GM11168 (cell line): ENCODE data around the gene TANGO2.

Experiments
- in situ Hi-C: fragments of 300-500 bp; cut with MboI; formaldehyde crosslinking; loops from one replicate; pipeline ENCODE4 v1.12.0; 2022; ENCODE audit warnings: low sequenced_read_pairs; ENCODE audit not compliant: unreplicated experiment

The TANGO2 gene

DNA sequence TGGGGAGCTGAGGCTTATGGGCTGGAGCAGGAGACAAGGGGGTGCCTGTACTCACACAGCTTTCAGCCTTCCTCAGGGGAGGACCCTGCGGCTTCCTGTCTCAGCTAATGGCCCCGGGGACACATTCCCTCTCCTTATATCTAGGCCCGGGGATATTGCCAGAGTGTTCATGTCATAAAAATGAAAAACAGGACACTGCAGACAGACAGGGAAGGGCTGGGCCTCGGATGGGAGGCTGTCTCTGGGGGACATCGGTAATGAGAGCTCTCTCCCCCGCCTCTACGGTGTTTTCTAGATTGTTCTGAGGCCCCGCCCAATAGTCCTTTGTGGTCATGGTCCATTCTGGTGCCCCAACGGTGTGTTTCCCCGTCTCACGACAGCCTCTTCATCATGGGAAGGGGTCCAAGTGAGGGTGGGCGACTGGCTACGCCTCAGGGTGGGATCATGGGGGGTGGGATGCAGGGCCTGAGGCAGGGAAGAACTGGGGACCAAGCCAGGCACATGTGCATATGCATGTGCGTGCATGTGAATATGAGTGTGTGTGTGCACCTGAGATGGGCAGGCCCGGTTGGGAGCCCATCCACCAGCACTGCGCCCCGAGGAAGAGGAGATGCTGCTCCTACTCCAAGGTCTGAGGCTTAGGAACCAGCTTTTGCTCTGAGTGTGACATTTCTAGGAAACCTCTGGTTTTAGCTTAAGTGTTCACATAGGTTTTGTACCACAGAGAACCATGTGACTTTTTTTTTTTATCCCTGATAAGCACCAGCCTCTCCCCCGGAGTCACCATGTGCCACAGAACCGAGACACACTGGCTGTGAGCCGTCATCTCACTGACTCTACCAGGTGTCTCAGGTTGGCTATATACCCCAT, 9.6 kb upstream of the TANGO2 start:
- in situ Hi-C loops: no loop called here

DNA sequence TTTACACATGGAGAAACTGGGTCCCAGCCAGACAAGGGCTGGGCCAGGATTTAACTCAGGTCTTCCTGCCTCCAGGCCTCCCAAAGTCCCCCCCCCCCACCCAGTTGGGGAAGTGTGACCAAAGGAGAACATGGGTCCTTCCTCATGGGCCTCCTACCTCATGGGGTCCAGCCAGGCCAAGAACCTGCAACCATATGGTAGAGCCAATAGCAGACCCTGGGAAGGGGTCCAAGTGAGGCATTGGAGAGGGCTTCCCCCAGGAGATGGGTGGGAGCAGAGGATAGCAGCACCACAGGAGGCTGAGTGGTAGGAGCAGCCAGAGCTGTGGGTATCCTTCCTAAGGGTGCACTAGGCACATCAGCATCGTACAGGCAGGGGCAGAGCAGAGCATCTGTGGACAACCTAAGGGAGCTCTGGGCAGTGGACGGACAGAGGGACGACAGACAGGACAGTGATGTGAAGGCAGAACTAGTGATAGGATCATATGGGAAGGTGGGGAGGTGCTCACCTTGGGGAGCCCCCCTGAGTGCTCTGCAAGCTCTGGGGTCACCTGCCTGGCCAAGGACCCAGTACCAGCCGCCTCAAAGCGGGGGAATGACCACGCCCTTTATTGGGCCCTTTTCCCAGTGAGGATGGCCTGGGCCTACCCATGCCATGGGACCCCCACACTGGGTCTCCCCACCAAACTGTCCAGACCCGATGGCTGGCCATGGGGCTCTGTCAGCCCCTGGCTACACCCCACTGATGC, 8.7 kb upstream of the TANGO2 start:
- in situ Hi-C loops: no loop called here

GRCh38 chr22:20012741-20013331, 8.1 kb upstream of the TANGO2 start:
- in situ Hi-C loops: no loop called here

DNA sequence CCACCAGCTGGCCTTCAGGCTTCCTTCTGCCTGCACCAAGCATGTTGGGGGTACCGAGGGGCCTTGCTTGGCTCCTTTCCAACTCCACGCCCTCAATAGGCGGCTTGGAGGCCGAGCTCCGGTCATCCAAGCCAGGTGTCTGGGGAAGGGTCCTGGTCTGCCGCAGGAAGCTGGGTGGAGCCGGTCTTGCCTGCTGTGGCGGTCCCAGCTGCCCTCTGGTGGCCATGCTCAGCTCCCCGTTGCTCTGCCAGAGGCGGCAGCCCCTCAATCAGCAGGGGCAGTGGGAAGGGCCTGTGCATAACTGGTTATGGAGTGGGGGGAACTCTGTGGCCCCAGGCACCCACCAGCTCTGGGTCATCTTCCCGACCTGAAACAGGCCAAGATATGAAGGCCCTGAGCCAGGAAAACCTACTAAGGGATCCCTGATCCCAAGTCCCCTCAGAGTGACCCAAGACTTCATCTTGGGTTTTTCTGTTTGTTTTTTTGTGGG, 7.5 kb upstream of the TANGO2 start:
- in situ Hi-C loops: no loop called here

GRCh38 chr22:20014526-20015186, 6.3 kb upstream of the TANGO2 start:
- in situ Hi-C loops: no loop called here

GRCh38 chr22:20015187-20015625, 5.7 kb upstream of the TANGO2 start:
- in situ Hi-C loops: no loop called here

DNA sequence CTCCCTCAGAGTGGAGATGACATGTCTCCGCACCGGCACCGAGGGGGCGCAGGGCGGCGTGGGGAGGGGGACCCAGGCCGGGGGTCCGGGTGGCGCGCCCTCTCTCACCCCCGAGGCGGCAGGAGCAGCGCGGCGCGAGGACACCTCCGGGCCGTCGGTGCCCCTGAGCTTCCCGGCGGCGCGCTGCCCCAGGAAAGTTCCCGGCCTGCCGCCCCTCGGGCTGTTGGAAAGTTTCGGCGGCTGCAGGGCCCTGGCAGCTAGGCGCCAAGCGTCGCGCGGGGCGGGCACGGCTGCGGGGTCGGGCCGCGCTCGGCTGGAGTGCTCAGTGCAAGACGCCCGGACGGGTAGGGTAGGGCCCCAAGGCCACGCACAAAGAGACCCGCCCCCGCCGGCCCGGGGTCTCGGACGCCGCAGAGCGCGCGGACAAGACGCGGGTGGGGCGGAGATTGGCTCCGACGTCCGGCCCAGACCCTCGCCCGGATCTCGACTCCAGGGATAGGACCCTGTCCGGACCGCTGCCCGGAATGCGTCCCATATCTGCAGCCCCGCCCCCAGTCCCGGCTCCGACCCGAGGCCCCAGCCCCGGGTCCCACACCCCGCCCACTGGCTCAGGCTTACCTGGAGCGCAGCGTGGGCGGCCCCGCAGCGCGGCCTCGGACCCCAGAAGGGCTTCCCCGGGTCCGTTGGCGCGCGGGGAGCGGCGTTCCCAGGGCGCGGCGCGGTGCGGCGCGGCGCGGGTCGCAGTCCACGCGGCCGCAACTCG, 4.8 kb upstream of the TANGO2 start:
- in situ Hi-C loops: no loop called here

GRCh38 chr22:20016734-20017621, 3.9 kb upstream of the TANGO2 start, which contains the start of gene ARVCF:
Gene ARVCF (minus strand): TSS chr22:20016823. CDS start chr22:19990794, 26,029 bp downstream.
- in situ Hi-C loops: no loop called here

DNA sequence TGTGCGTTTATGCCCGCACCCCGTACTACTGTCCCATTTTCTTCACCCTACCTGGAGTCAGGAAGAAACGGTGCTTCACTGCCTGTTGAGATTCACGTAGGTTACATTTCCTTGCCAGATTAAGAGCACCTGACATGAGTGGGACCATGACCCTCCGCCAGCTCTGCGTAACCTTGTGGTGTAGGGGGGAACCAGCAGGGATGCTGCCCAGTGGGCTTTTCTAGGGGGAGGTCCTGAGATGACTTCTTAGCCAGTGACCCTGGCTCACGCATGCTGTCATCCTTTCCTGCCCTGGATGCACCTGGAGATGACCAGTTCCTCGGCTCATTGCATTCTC, 3.3 kb upstream of the TANGO2 start:
- in situ Hi-C loops: no loop called here

GRCh38 chr22:20018001-20018400, 2.9 kb upstream of the TANGO2 start:
- in situ Hi-C loops: no loop called here

DNA sequence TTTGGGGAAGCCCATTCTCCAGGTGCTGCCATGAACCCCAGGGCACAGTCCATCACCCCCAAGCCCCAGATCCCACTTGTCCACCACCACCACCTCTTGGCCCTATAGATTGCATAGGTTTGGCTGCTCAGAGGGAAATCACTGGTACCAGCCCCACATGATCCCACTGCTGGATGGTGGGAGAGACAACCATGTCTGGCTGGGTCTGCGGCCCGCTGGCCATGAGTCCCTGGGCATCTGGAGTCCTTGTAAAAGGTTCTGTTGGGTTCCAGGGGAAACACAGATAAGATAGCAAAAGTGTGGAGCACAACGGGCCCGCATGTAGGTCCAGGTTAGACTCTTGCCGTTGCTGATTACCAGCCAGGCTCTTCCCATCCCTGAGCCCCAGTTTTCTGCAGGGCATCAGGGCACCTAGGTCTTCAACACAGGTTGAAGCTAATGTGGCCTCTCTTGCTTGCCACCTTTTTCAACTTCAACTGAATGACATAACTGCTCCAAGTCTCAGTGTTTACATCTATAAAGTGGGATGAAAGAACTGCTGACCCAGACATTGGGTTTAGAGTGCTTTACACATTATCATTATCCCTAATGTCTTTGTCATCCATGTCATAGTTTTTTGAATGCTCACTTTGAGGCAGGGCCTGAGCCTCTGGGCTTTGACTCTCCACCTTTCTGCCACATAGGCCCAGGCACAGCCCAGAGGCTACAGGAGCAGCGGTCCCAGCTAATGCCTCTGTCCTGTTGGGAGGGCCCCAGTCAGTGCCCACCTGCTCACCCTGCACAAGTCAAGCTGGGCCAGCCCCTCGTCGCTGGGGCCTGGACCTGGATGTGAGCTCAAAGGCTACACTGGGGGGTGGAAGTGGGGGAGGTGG, 1.0 kb upstream of the TANGO2 start:
- in situ Hi-C loops: no loop called here

DNA sequence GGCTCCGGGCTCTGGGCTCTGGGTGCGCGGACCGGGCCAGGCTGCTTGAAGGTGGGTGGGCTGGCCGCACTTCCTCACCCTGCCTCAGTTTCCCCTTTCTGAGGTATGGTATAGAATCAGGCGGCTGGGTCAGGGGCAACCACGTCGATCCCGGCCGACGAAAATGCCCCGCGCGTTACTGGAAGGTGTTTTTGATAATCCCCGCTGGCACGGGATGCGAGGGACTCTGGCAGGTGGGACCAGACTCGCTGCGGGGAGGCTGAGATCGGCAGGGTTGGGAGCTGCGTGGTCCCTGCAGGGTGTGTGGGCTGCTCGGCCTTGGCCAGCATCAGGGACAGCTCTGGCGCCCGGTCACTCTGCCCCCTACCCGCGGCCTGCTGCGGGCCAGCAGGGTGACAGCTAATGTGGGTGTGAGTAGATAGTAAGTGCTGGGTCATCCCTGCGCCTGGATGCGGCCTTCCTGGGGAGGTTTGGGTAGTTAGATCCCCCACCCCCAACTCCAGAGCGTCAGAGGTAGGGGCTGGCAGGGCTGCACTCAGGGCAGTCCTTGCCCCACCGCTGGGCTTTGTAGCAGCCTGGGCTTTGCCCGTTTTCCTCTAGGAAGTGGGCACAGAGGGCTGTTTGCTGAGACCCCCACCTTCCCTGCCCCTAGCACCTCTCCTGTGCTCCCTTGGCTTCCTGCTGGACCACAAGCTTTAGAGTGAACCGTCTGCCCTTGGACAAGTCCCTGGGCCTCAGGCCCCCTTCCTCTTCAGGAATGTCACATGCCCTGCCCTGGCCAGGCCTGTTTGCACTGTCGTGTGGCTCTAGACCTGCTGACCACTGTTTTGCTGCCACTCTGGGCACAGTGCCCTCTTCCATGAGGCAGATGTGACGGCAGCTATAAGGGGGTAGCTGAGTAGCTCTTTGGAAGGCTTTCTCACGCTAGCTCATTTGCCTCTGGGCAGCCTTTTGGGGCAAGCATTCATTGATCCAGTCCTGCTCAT, 579 bp downstream of the TANGO2 start:
- in situ Hi-C loops: no loop called here

DNA sequence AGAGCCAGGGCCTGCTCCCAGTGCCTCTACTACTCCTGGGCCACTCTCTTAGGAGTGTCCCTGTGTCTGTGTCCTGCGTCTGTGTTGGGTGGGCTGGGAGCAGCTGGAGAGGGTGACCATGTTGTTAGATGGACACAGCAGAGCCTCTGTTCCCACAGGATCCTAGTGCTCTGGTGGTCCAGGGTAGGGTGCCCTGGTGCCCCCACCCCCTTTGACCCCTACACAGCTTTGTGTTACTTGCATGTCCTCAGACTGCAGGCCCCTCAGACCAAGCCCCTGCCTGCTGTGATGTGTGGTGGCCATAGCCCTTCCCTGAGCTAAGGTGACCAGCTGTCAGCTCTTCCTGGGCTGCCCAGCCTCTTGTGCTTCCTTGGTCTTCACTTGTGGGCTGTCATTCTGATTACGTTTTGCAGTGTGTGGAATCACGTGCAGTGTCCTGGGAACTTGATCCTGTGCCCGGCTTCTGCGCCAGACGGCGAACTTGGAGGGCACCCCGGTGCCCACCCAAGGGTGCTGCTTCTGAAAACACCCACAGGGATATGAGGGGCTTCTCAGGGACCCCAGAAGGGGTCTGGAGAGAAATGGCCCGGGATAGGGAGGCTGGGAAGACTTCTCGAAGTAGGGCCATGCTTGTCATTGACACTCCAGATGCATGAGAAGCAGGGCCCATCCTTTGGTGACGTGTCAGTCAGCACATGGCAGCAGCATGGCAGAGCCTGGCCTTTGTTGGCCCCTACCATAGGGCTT, 1.5 kb downstream of the TANGO2 start:
- in situ Hi-C loops: no loop called here

DNA sequence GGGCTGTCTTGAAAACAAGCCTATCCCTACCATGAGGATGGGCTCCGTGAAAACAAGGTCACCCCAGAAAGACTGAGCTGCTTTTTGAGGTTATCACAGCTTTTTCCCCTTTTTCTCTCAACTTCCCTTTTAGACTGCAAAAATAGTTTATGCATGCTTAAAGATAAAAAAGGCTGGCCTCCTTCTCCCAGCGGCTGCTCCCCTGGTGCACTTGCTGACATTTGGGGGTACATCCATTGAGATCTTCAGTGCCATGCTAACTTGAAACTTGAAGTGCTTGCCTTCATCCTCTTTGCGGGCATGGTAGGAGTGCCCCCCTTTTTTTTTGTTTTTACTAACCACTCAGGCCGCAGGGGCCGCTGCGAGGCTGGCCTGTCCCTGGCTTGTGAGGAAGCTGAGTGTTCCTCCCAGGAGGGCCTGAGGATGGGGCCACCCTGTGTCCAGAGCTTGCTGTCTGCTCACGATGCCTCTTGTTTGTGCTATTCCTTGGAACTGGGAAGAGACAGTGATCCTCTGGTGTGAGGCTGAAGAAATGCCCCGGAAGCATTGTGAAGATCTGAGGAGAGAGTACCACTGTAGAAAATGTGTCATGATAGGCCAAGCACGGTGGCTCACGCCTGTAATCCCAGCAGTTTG, 2.2 kb downstream of the TANGO2 start:
- in situ Hi-C loops: no loop called here

DNA sequence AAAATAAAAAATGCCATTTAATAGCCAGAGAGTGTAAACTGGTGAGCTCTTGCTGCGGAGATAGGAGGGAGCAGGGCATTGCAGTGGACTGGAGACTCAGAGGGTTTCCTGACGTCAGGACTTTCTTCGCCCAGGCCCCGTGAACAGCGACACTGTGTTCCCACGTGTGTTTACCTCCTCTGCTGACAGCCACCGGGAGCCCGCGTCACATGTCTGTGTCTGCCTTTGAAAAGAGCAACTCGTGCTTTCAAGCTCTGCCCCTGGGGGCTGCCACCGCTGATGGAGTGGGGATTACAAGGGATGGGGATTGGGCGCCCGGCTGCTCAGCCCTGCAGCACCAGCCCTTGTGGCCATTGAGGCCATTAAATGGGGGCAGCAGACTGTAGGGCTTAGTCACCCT, 3.3 kb downstream of the TANGO2 start:
- in situ Hi-C loops: no loop called here
